ENCODE data around the gene IFNA8.
"Not testable (repeated sequence)": the region's sequence is repeated elsewhere in the genome, so short reads cannot be mapped to it uniquely, and the experiment has no call there.

IFNA8 gene

GRCh38 chr9:21429191-21429590 is 20.3 kb downstream of the IFNA8 start:
- no peak for DNase-seq

- no peak for DNase-seq
These were observed 23.9 kb downstream of the IFNA8 start for GRCh38 chr9:21432672-21433425.

- DNase-seq: peak; percentile 43
These were observed 25.5 kb downstream of the IFNA8 start for GRCh38 chr9:21434202-21435014.

GRCh38 chr9:21435015-21435383 is 26.1 kb downstream of the IFNA8 start:
- DNase-seq: not testable (repeated sequence)

GRCh38 chr9:21440139-21440538 is 31.2 kb downstream of the IFNA8 start, which contains the start of gene IFNA1:
TSS of gene IFNA1 (plus strand) at chr9:21440439. CDS start at chr9:21440508, 69 bp downstream.
- no peak for DNase-seq

DNA sequence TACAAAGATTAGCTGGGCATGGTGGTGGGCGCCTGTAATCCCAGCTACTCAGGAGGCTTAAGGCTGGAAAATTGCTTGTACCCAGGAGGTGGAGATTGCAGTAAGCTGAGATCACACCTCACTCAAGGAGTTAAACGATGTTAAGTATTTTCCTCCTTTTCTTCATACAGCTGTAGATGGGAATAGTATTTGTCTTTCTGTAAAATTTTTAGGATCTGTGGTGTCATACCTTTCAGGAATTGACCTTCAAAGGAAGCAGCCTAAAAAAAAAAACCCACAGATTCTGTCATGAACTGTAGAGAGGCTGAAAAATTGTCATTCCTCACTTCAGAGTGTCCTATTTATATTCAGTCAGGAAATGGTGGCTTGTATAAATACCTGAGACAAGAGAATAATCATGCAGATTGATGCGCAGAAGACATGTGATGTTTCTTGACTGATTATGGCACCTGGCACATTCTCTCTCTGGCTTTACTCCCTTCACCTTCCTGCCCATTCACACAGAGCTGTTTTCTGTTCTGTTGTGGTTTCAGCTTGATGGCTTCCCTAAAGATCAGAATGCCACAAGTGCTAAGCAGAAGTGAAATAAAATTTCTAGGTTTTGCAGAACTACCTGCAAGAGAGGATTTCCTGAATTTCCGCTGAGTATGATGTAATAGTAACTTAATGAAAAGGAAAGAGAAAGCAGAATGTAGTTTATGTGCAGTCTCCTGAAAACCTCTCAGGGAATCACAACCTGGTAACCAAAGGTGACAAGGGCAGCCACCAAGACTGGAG is 35.1 kb downstream of the IFNA8 start:
- DNase-seq: peak; percentile 17

- DNase-seq: not testable (repeated sequence)
These were observed 40.4 kb downstream of the IFNA8 start for GRCh38 chr9:21449312-21449711.

GRCh38 chr9:21450733-21451394 is 41.9 kb downstream of the IFNA8 start:
- no peak for DNase-seq

DNA sequence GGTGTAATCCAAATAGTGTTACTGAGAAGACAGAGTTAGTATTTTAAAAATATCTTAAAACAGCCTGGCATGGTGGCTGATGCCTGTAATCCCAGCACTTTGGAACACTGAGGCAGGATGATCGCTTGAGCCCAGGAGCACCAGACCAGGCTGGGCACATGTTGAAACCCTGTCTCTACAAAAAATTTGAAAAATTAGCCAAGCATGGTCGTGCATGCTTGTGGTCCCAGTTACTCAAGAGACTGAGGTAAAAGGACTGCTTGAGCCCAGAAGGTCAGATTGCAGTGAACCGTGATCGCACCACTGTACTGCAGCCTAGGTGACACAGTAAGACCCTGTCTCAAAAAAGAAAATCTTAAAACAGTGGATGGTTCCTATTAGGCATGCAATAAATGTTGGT is 43.8 kb downstream of the IFNA8 start:
- DNase-seq: no peak

DNA sequence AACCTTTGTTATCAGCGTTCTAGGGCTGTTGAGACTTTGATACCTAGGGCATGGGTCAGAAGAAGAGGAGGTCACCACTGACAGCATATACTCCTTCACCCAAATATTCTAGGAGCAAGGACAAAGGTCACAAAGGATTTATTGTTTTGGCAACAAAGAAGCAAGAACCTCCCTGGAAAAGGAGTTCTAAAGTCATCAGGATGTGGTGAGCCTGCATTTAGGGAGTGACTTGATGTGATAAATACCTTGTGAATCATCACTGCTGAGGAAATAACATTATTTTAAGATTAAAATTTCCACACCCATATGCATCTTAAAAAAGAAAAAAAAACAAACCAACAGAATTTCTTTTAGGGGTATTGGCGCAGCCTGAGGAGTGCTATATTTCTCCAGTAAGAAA is 45.2 kb downstream of the IFNA8 start:
- DNase-seq: no peak

- peak; percentile 33 for DNase-seq
These were observed 46.4 kb downstream of the IFNA8 start for GRCh38 chr9:21455320-21455719.
